Measurements from ENCODE around the gene NR1D1.

NR1D1 gene

GRCh38 chr17:40065769-40066510 is 34.4 kb downstream of the NR1D1 start:
- TF ChIP-seq CTCF (IDR thresholded peaks at IDR 0.05; ENCODE audit: insufficient read depth, low read length, missing control alignments) = no peak
- H3K4me3 ChIP-seq (ENCODE audit: low read depth, low read length) = peak overlapping the region; percentile 15
- DNase-seq (ENCODE audit: low read depth, low spot score) = no peak
- ChIA-PET POLR2A (interaction anchor here (0.6 to 2.3 kb wide), 6 partner anchors 9 to 57 kb away, joined by 3 to 12 read pairs (median 5); partner anchors contain the start of genes MED24 and NR1D1), CTCF (interaction anchor here (0.7 to 6.3 kb wide), 13 partner anchors 11 to 102 kb away, joined by 3 to 153 read pairs (median 9); partner anchors contain the start of gene MED24)

GRCh38 chr17:40064971-40065768 is 35.2 kb downstream of the NR1D1 start:
- ChIA-PET POLR2A (interaction anchor here (0.6 to 2.3 kb wide), 7 partner anchors 10 to 57 kb away, joined by 3 to 12 read pairs (median 4); partner anchors contain the start of genes MED24 and NR1D1), CTCF (interaction anchor here (0.9 to 6.3 kb wide), 15 partner anchors 12 to 103 kb away, joined by 3 to 153 read pairs (median 7); partner anchors contain the start of gene NR1D1)
- TF ChIP-seq CTCF (IDR thresholded peaks at IDR 0.05; ENCODE audit: insufficient read depth, low read length, missing control alignments) = no peak
- no peak for DNase-seq (ENCODE audit: low read depth, low spot score)
- peak overlapping the region; percentile 90 for H3K4me3 ChIP-seq (ENCODE audit: low read depth, low read length)

- ChIA-PET POLR2A (interaction anchor here (0.9 to 2.3 kb wide), 3 partner anchors 35 to 74 kb away, joined by 3 to 12 read pairs (median 4); partner anchors contain the start of gene NR1D1), CTCF (interaction anchor here (1.1 to 6.3 kb wide), 16 partner anchors 13 to 104 kb away, joined by 3 to 153 read pairs (median 8); no protein-coding TSS in a partner anchor)
- peak overlapping the region; percentile 90 for H3K4me3 ChIP-seq (ENCODE audit: low read depth, low read length)
- TF ChIP-seq CTCF (IDR thresholded peaks at IDR 0.05; ENCODE audit: insufficient read depth, low read length, missing control alignments) = no peak
- no peak for DNase-seq (ENCODE audit: low read depth, low spot score)
Measured at GRCh38 chr17:40063901-40064531, 36.4 kb downstream of the NR1D1 start.

- no peak for DNase-seq (ENCODE audit: low read depth, low spot score)
- no peak for TF ChIP-seq CTCF (IDR thresholded peaks at IDR 0.05; ENCODE audit: insufficient read depth, low read length, missing control alignments)
- ChIA-PET CTCF (interaction anchor here (1.3 to 6.3 kb wide), 8 partner anchors 14 to 105 kb away, joined by 4 to 153 read pairs (median 12); no protein-coding TSS in a partner anchor), POLR2A (interaction anchor here (0.9 kb wide), 1 partner anchor 75 kb away, joined by 3 read pairs; no protein-coding TSS in a partner anchor)
- H3K4me3 ChIP-seq (ENCODE audit: low read depth, low read length) = peak overlapping the region; percentile 90
Measured at GRCh38 chr17:40063187-40063771, 37.1 kb downstream of the NR1D1 start.

GRCh38 chr17:40062329-40063186 is 37.8 kb downstream of the NR1D1 start, which contains the start of gene THRA:
Gene THRA, plus strand, starts transcription at chr17:40062965. Its CDS starts 11,524 bp downstream, at chr17:40074489.
- no peak for DNase-seq (ENCODE audit: low read depth, low spot score)
- CTCF ChIA-PET = interaction anchor here (1.0 to 6.3 kb wide), 11 partner anchors 11 to 105 kb away, joined by 4 to 153 read pairs (median 12); no protein-coding TSS in a partner anchor
- peak within 1 kb of the TSS; percentile 90 for H3K4me3 ChIP-seq (ENCODE audit: low read depth, low read length)
- no peak for TF ChIP-seq CTCF (IDR thresholded peaks at IDR 0.05; ENCODE audit: insufficient read depth, low read length, missing control alignments)
- POLR2A ChIA-PET = interaction anchor here (0.9 kb wide), 1 partner anchor 76 kb away, joined by 3 read pairs; no protein-coding TSS in a partner anchor

Measured in AG04449 (cell line).